Measurements from ENCODE around the gene SMIM17.

The SMIM17 gene

GRCh38 chr19:56699552-56699951, 56.6 kb downstream of the SMIM17 start:
- POLR2A ChIA-PET, result no interaction called here
- TF ChIP-seq CTCF (IDR thresholded peaks at IDR 0.05; ENCODE audit: control extremely low read depth, extremely low read depth, low read depth, missing control alignments), result no peak
- CTCF ChIA-PET, result no interaction called here

GRCh38 chr19:56701895-56702294, 58.9 kb downstream of the SMIM17 start:
- POLR2A ChIA-PET, result no interaction called here
- CTCF ChIA-PET, result no interaction called here
- no peak for TF ChIP-seq CTCF (IDR thresholded peaks at IDR 0.05; ENCODE audit: control extremely low read depth, extremely low read depth, low read depth, missing control alignments)
- no peak for DNase-seq (ENCODE audit: extremely low spot score)

More at GRCh38 chr19:56699552-56699951, 56.6 kb downstream of the SMIM17 start:
- no peak for DNase-seq (ENCODE audit: extremely low spot score)

- ChIA-PET POLR2A (no interaction called here), CTCF (no interaction called here)
- DNase-seq (ENCODE audit: extremely low spot score), result no peak
- TF ChIP-seq CTCF (IDR thresholded peaks at IDR 0.05; ENCODE audit: control extremely low read depth, extremely low read depth, low read depth, missing control alignments), result no peak
Observed at GRCh38 chr19:56705939-56706338, 63.0 kb downstream of the SMIM17 start.

Data from GM10248 (cell line).